ENCODE data around the gene SLC26A9. TPM values are rescaled to one million over a fixed set of nuclear protein-coding genes. Genes with fewer than 3 reads are reported as not detected.

The SLC26A9 gene
- total RNA-seq, 1 experiment from 2014 or later: not detected

GRCh38 chr1:205934788-205935187 lies 8.5 kb downstream of the SLC26A9 start:
- in situ Hi-C loops (cut with HindIII; ENCODE audit: low pct_unique_long_range_greater_than_20kb, low sequenced_read_pairs): no loop called here
- DNase-seq (ENCODE audit: low read depth, low spot score): no peak

- DNase-seq (ENCODE audit: low read depth, low spot score): no peak
- in situ Hi-C loops (cut with HindIII; ENCODE audit: low pct_unique_long_range_greater_than_20kb, low sequenced_read_pairs): no loop called here
Measured at GRCh38 chr1:205933671-205934618, 9.3 kb downstream of the SLC26A9 start.

- in situ Hi-C loops (cut with HindIII; ENCODE audit: low pct_unique_long_range_greater_than_20kb, low sequenced_read_pairs): no loop called here
- DNase-seq (ENCODE audit: low read depth, low spot score): no peak
Measured at GRCh38 chr1:205932776-205933175, 10.5 kb downstream of the SLC26A9 start.

- in situ Hi-C loops (cut with HindIII; ENCODE audit: low pct_unique_long_range_greater_than_20kb, low sequenced_read_pairs): no loop called here
Measured at GRCh38 chr1:205930799-205931281, 12.4 kb downstream of the SLC26A9 start.

GRCh38 chr1:205930195-205930577 lies 13.1 kb downstream of the SLC26A9 start:
- no peak for DNase-seq (ENCODE audit: low read depth, low spot score)
- in situ Hi-C loops (cut with HindIII; ENCODE audit: low pct_unique_long_range_greater_than_20kb, low sequenced_read_pairs): no loop called here

More at GRCh38 chr1:205930799-205931281, 12.4 kb downstream of the SLC26A9 start:
- no peak for DNase-seq (ENCODE audit: low read depth, low spot score)

- no peak for DNase-seq (ENCODE audit: low read depth, low spot score)
- in situ Hi-C loops (cut with HindIII; ENCODE audit: low pct_unique_long_range_greater_than_20kb, low sequenced_read_pairs): no loop called here
Measured at GRCh38 chr1:205929496-205930194, 13.6 kb downstream of the SLC26A9 start.

- in situ Hi-C loops (cut with HindIII; ENCODE audit: low pct_unique_long_range_greater_than_20kb, low sequenced_read_pairs): no loop called here
- no peak for DNase-seq (ENCODE audit: low read depth, low spot score)
Measured at GRCh38 chr1:205928317-205928716, 14.9 kb downstream of the SLC26A9 start.

GRCh38 chr1:205927676-205928075 lies 15.6 kb downstream of the SLC26A9 start:
- in situ Hi-C loops (cut with HindIII; ENCODE audit: low pct_unique_long_range_greater_than_20kb, low sequenced_read_pairs): no loop called here
- DNase-seq (ENCODE audit: low read depth, low spot score): no peak

GRCh38 chr1:205927247-205927646 lies 16.0 kb downstream of the SLC26A9 start:
- in situ Hi-C loops (cut with HindIII; ENCODE audit: low pct_unique_long_range_greater_than_20kb, low sequenced_read_pairs): no loop called here
- DNase-seq (ENCODE audit: low read depth, low spot score): no peak

GRCh38 chr1:205926636-205927035 lies 16.6 kb downstream of the SLC26A9 start:
- in situ Hi-C loops (cut with HindIII; ENCODE audit: low pct_unique_long_range_greater_than_20kb, low sequenced_read_pairs): no loop called here
- no peak for DNase-seq (ENCODE audit: low read depth, low spot score)

GRCh38 chr1:205926213-205926612 lies 17.0 kb downstream of the SLC26A9 start:
- DNase-seq (ENCODE audit: low read depth, low spot score): no peak
- in situ Hi-C loops (cut with HindIII; ENCODE audit: low pct_unique_long_range_greater_than_20kb, low sequenced_read_pairs): no loop called here

GRCh38 chr1:205925736-205926135 lies 17.5 kb downstream of the SLC26A9 start:
- in situ Hi-C loops (cut with HindIII; ENCODE audit: low pct_unique_long_range_greater_than_20kb, low sequenced_read_pairs): no loop called here
- no peak for DNase-seq (ENCODE audit: low read depth, low spot score)

GRCh38 chr1:205924460-205924790 lies 18.8 kb downstream of the SLC26A9 start:
- DNase-seq (ENCODE audit: low read depth, low spot score): no peak
- in situ Hi-C loops (cut with HindIII; ENCODE audit: low pct_unique_long_range_greater_than_20kb, low sequenced_read_pairs): no loop called here

- DNase-seq (ENCODE audit: low read depth, low spot score): no peak
- in situ Hi-C loops (cut with HindIII; ENCODE audit: low pct_unique_long_range_greater_than_20kb, low sequenced_read_pairs): no loop called here
Measured at GRCh38 chr1:205923651-205924459, 19.4 kb downstream of the SLC26A9 start.

GRCh38 chr1:205922806-205923205 lies 20.4 kb downstream of the SLC26A9 start:
- in situ Hi-C loops (cut with HindIII; ENCODE audit: low pct_unique_long_range_greater_than_20kb, low sequenced_read_pairs): no loop called here
- DNase-seq (ENCODE audit: low read depth, low spot score): no peak

- no peak for DNase-seq (ENCODE audit: low read depth, low spot score)
- in situ Hi-C loops (cut with HindIII; ENCODE audit: low pct_unique_long_range_greater_than_20kb, low sequenced_read_pairs): no loop called here
Measured at GRCh38 chr1:205922314-205922713, 20.9 kb downstream of the SLC26A9 start.

GRCh38 chr1:205921570-205921909 lies 21.7 kb downstream of the SLC26A9 start:
- in situ Hi-C loops (cut with HindIII; ENCODE audit: low pct_unique_long_range_greater_than_20kb, low sequenced_read_pairs): no loop called here
- no peak for DNase-seq (ENCODE audit: low read depth, low spot score)

All from SK-MEL-5 (cell line).